Measurements from ENCODE around the gene SLC50A1. TPM values are rescaled to one million over a fixed set of nuclear protein-coding genes. Genes with fewer than 3 reads are reported as not detected.
A peak's percentile ranks its signal among the peaks of the same experiment; 100 is the strongest.

SLC50A1 gene
- total and polyA plus RNA-seq, 9 of the 15 experiments (the other 6 are each of a cell fraction or from before 2014, with no cell fraction given), result 46.5 to 132 (median 91.9) TPM

DNA sequence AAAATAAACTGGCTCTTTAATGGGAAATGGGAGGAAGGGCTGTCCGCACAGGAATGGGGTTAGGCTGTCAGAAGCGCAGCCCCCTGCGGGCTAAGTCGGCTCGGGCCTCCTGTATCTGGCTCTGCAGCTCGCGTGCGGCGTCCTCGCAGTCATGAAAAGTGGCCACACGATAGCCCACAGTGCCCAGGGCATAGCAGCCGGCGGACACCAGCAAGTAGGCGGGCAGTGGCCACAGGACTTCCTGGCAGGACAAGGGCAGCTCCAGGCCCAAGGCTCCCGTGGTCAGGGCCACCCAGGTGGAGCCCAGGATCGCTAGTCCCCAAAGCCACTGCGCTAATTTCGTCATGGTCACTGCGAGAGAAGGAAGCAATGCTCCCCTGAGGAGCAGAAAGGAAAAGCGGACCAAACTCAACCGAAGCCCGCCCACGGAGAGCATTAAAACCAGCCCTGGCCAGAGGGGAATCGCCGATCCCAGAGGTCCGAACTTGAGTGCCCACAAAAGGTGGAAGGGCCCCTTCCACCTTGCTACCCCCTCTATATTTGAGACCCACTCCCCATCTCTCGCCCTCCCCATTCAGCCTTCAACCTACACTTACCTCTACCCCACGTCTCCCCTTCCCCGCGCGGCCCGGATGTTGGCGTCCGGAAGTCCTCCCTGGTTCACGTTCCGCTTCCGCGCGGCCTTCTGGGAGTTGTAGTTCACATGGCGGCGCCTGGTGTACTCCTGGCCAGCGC, 4.4 kb downstream of the SLC50A1 start, which contains the start of gene DPM3 (continued):
- no peak for TF ChIP-seq ETV6 (IDR thresholded peaks at IDR 0.05; ENCODE audit: borderline replicate concordance in 1 of 2, low read depth in 2 of 2, low read length in 1 of 2)
- TF ChIP-seq ETV6 (CRISPR knock-in tag; IDR thresholded peaks at IDR 0.05; ENCODE audit: borderline replicate concordance), result no peak
- no peak; the same call in 1 of the 2 replicates for TF ChIP-seq ZBTB17 (CRISPR knock-in tag; IDR thresholded peaks at IDR 0.05)
- no peak for TF ChIP-seq MEF2A (IDR thresholded peaks at IDR 0.05; ENCODE audit: control insufficient read depth, low read depth, low read length)
- TF ChIP-seq ZNF354B (CRISPR knock-in tag; IDR thresholded peaks at IDR 0.05), result no peak
- TF ChIP-seq HDAC1 (IDR thresholded peaks at IDR 0.05), result peak in 1 of 2 experiments; percentile 84; a peak in 2 of 4 replicates
- TF ChIP-seq MLX (CRISPR knock-in tag; conservative IDR thresholded peaks at IDR 0.05), result no peak
- TF ChIP-seq MTF1 (CRISPR knock-in tag; IDR thresholded peaks at IDR 0.05; ENCODE audit: borderline replicate concordance), result no peak
- TF ChIP-seq SMC3 (conservative IDR thresholded peaks at IDR 0.05; ENCODE audit: insufficient read depth, low read depth, low read length), result no peak
- peak; percentile 75; the same call in 1 of the 2 replicates for TF ChIP-seq SIN3B (IDR thresholded peaks at IDR 0.05; ENCODE audit: low read depth)
- TF ChIP-seq, protein P1, sequence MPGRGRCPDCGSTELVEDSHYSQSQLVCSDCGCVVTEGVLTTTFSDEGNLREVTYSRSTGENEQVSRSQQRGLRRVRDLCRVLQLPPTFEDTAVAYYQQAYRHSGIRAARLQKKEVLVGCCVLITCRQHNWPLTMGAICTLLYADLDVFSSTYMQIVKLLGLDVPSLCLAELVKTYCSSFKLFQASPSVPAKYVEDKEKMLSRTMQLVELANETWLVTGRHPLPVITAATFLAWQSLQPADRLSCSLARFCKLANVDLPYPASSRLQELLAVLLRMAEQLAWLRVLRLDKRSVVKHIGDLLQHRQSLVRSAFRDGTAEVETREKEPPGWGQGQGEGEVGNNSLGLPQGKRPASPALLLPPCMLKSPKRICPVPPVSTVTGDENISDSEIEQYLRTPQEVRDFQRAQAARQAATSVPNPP (IDR thresholded peaks at IDR 0.05; ENCODE audit: borderline replicate concordance, insufficient read depth, insufficient read length), result no peak
- no peak for TF ChIP-seq ZNF280B (CRISPR knock-in tag; IDR thresholded peaks at IDR 0.05)
- TF ChIP-seq, protein P2, sequence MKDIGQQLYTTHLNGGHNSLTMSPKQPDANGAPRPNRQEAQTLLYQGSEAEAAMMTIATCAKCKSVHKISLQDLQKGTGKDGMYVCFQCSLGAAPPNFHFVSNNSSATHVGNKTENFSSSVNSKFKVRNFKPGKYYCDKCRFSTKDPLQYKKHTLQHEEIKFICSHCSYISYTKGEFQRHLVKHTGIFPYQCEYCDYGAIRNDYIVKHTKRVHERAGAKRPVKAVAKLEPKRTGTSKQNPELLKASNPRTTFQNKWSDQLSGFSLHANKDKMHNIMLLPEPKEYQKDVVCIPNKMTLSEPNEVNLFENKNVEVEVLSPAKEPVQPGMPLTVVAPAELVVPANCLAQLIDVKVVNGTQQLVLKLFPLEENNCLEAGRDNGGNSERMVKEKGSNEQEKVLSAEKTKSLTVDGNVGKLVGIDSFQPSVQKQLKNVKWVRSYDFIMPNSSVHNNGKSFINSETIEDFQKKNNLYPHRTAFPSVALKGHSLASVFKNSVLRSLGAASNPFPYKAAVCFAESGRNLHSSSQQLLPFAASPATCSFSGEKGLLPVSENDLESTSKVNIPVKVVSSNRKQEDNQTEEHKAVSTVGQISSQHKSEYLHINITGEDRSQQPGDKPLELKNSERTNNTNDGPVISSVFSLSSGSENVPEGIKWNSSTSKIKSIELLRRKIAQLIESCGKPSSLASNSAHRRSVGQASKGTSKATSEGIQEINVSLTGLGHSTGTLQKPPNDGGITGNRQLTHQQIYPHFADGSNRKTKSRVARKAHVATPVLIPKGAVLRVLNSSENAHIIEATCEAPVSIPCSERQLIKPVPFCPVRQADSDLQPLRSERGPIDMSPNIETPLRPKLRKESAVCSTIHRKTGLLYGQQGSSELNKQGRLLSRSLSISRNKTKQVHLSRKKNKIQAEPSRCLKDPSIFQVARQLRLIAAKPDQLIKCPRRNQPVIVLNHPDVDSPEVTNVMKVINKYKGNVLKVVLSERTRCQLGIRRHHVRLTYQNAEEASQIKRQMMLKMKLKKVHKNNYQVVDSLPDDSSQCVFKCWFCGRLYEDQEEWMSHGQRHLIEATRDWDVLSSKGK (CRISPR knock-in tag; IDR thresholded peaks at IDR 0.05), result no peak
- no peak for TF ChIP-seq ZNF121 (CRISPR knock-in tag; conservative IDR thresholded peaks at IDR 0.05)
- TF ChIP-seq ILK (tag; IDR thresholded peaks at IDR 0.05; ENCODE audit: borderline replicate concordance, low read depth), result no peak
- no peak for TF ChIP-seq ELK1 (CRISPR knock-in tag; IDR thresholded peaks at IDR 0.05)
- TF ChIP-seq HNRNPL (IDR thresholded peaks at IDR 0.05; ENCODE audit: low read depth, low read length), result no peak
- TF ChIP-seq ZSCAN29 (IDR thresholded peaks at IDR 0.05), result no peak
- no peak for TF ChIP-seq ZKSCAN3 (CRISPR knock-in tag; IDR thresholded peaks at IDR 0.05)
- TF ChIP-seq PTTG1 (tag; IDR thresholded peaks at IDR 0.05; ENCODE audit: low read depth), result no peak

Measured in K562 (cell line).